ENCODE measurements around the gene PKNOX1. TPM values are rescaled to one million over a fixed set of nuclear protein-coding genes. Genes with fewer than 3 reads are reported as not detected.

The PKNOX1 gene
- total and polyA plus RNA-seq, 3 donors from 2014 or later: 22.1 to 82.5 (median 38.8) TPM

DNA sequence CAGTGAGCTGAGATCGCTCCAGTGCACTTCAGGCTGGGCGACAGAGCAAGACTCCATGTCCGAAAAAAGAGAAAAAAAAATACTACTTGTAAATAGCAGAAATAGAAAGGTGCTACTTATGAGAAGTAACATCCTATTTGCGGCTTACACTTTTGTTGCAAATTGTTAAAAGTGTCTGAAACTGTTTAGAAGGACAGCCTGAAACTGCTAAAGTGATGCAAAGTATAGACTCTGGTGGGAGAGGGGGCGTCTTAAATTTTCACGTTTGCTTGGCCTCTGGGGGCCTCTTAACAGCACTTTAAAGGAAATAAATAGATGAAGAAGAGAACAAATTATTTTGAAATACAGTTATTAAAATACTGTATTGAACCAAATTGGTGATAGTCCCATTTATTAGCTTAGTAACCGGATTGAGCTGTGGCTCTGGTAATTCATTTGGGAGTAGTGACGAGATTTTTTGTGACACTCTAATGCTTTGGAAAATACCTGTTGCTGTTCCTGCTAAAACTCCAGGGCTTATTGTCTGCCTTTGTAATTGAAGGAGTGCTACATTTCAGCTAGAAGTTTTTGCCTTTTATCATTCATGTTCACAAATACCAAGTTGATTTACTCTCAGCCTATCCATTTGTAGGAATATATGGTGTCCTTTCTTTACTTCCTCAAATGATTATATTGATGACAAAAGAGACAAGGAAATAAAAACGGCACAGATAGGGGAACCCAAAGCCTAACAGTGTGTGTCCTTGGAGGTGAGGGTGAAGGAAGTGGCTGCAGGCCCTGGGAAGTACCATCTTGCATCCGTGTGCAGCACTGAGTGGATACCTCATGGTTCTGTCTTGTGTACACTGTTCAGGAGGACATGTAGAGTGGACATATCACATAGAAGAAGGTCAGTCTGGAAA lies 6.2 kb downstream of the PKNOX1 start:
- no peaks in the 10 kb centered on the region for H3K36me3 ChIP-seq (ENCODE audit: low read depth, missing control alignments)
- H3K27ac ChIP-seq: no peak overlapping the region
- intact Hi-C loops (cut with DNase I; ENCODE audit: low total_unique reads): no loop called here
- no peaks in the 10 kb centered on the region for H3K9me3 ChIP-seq
- peaks cover 11% of the 10 kb centered on the region for H3K4me1 ChIP-seq
- TF ChIP-seq CTCF (IDR thresholded peaks at IDR 0.05) (no peak), POLR2A (IDR thresholded peaks at IDR 0.05) (no peak)
- no peaks in the 10 kb centered on the region for H3K27me3 ChIP-seq
- DNase-seq: no peak
- WGBS, 2 donors: 64 to 67% methylated on average over 10 of the region's 10 CpGs
- H3K4me3 ChIP-seq: no peak overlapping the region

GRCh38 chr21:42981214-42981523 lies 6.8 kb downstream of the PKNOX1 start:
- no peaks in the 10 kb centered on the region for H3K36me3 ChIP-seq (ENCODE audit: low read depth, missing control alignments)
- peaks cover 5% of the 10 kb centered on the region for H3K4me1 ChIP-seq
- H3K9me3 ChIP-seq: no peaks in the 10 kb centered on the region
- 74 to 81% methylated on average over 5 of the region's 5 CpGs for WGBS, 2 donors
- TF ChIP-seq POLR2A (IDR thresholded peaks at IDR 0.05) (no peak), CTCF (IDR thresholded peaks at IDR 0.05) (no peak)
- H3K27me3 ChIP-seq: no peaks in the 10 kb centered on the region
- intact Hi-C loops (cut with DNase I; ENCODE audit: low total_unique reads): no loop called here
- H3K4me3 ChIP-seq: no peak overlapping the region
- no peak for DNase-seq
- no peak overlapping the region for H3K27ac ChIP-seq

DNA sequence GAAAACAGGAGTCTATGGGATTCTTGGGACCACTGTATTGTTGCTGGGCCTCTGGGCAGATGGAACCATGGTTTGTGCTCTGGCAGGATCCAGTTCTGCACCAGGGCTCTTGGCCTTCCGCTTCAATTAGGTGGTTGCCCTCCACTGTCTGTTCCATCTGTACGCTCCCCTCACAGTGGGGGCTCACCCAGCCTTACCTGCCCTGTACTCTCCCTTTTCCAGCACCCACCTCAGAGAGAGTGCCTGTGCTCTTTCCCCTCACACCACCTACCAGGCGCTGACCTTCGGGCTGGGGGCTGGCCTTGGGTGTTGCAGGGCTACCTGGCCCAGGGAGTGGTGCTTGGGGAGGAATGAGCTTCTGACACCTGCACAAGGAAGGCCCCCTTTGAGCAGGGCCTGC lies 7.5 kb downstream of the PKNOX1 start:
- no peak for TF ChIP-seq POLR2A (IDR thresholded peaks at IDR 0.05)
- no peak for TF ChIP-seq CTCF (IDR thresholded peaks at IDR 0.05)
- no peaks in the 10 kb centered on the region for H3K36me3 ChIP-seq (ENCODE audit: low read depth, missing control alignments)
- no peak overlapping the region for H3K4me3 ChIP-seq
- 77 to 96% methylated on average over 3 to 4 of the region's 4 CpGs for WGBS, 2 donors
- intact Hi-C loops (cut with DNase I; ENCODE audit: low total_unique reads): no loop called here
- no peak overlapping the region for H3K27ac ChIP-seq
- no peaks in the 10 kb centered on the region for H3K4me1 ChIP-seq
- no peaks in the 10 kb centered on the region for H3K27me3 ChIP-seq
- no peak for DNase-seq
- no peaks in the 10 kb centered on the region for H3K9me3 ChIP-seq

DNA sequence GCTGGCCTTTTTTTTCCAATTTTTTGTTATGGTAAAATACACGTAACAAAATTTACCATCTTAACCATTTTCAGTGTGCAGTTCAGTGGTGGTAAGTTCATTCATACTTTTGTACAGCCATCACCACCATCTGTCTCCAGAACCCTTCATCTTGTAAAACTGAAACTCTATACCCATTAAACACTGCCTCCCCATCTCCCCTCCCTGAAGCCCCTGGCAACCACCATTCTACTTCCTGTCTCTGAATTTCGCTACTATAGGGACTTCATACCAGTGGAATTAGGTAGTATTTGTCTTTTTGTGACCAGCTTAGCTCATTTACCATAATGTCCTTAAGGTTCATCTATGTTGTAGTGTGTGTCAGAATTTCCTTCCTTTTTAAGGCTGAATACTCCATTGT lies 8.7 kb downstream of the PKNOX1 start:
- intact Hi-C loops (cut with DNase I; ENCODE audit: low total_unique reads): no loop called here
- Histone ChIP-seq H3K27ac (no peak overlapping the region), H3K9me3 (no peaks in the 10 kb centered on the region), H3K36me3 (ENCODE audit: low read depth, missing control alignments) (no peaks in the 10 kb centered on the region), H3K4me1 (no peaks in the 10 kb centered on the region), H3K4me3 (no peak overlapping the region), H3K27me3 (no peaks in the 10 kb centered on the region)
- WGBS, 2 donors: 90 to 92% methylated on average over 2 of the region's 2 CpGs
- DNase-seq: no peak
- TF ChIP-seq POLR2A (IDR thresholded peaks at IDR 0.05): no peak
- TF ChIP-seq CTCF (IDR thresholded peaks at IDR 0.05): no peak

DNA sequence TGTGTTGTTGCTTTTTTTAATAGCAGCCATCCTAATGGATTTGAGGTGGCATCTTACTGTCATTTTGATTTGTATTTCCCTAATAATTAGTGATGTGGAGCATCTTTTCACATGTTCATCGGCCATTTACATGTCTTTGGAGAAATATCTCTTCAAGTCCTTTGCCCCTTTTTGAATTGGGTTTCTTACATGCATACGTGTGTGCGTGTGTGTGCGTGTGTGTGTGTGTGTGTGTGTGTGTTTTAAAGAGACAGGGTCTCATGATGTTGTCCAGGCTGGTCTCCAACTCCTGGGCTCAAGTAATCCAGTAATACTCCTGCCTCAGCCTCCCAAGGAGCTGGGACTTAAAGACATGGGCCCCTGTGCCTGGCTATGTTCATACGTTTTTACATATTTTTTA lies 9.5 kb downstream of the PKNOX1 start:
- 78 to 87% methylated on average over 5 of the region's 5 CpGs for WGBS, 2 donors

More for the DNA sequence above, 9.5 kb downstream of the PKNOX1 start:
- no peak for DNase-seq
- H3K27ac ChIP-seq: no peak overlapping the region
- H3K4me3 ChIP-seq: no peak overlapping the region
- no peak for TF ChIP-seq CTCF (IDR thresholded peaks at IDR 0.05)
- TF ChIP-seq POLR2A (IDR thresholded peaks at IDR 0.05): no peak
- H3K9me3 ChIP-seq: no peaks in the 10 kb centered on the region
- no peaks in the 10 kb centered on the region for H3K27me3 ChIP-seq
- no peaks in the 10 kb centered on the region for H3K36me3 ChIP-seq (ENCODE audit: low read depth, missing control alignments)
- H3K4me1 ChIP-seq: no peaks in the 10 kb centered on the region
- intact Hi-C loops (cut with DNase I; ENCODE audit: low total_unique reads): no loop called here
